ENCODE measurements around the gene PLEKHM1.
"Not testable (repeated sequence)": the region's sequence is repeated elsewhere in the genome, so short reads cannot be mapped to it uniquely, and the experiment has no call there.

PLEKHM1 gene

DNA sequence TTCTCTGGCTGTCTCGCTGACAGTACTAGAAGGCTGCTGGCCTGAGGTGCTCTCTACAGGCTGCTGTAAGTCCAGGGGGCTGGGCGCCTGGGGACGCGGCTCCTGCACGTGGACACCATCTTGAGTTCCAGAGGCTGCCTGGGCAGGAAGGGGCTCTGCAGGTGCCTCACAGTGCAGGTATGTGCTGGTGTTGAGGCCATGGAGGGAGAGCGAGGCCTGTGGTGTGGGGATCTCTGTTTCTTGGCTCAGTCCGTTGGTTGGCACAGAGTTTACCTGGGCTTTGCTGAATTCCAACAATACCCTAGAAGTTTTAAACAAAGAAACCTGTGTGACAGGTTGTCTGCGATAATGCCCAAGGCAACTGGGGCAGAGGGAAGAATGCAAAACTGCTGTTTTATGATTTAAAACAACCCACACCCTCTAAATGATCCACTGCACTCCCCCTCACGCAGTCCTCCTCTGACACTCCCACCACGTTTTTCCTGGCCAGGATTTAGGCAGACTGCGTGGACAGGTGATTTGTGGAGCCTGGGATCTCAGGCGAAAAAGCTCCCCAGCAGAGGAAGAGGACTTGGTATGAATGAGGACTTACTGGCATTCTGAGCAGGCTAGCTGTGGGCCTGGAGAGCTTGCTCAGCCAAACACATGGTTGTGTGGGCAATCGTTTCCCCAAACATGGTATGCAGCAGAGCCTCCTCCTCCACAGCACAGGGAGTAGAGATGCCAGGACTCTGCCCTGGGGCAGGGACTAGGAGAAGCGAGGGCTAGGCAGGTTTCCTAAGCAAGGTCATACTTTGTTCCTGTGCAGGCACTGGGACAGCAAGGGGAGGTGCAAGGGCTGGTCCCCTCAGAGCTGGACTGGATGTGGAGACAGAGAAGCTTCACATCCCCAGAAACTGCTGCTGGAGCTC lies 22.0 kb downstream of the PLEKHM1 start:
- not testable (repeated sequence) for H3K36me3 ChIP-seq (ENCODE audit: control insufficient read depth in 1 of 2, insufficient read depth in 2 of 2, low read length in 2 of 2); H4K8ac ChIP-seq (ENCODE audit: low read depth, low read length); H3K4me3 ChIP-seq (ENCODE audit: low read depth, low read length); H3K9me3 ChIP-seq (ENCODE audit: insufficient read depth, low read depth, low read length); H2BK120ac ChIP-seq (ENCODE audit: insufficient read depth, low read length, poor library complexity); H3K23ac ChIP-seq (ENCODE audit: low read length); H3K4ac ChIP-seq (ENCODE audit: low read depth, low read length); H3K14ac ChIP-seq (ENCODE audit: low read length); H4K12ac ChIP-seq (ENCODE audit: low read depth, low read length); H4K91ac ChIP-seq (ENCODE audit: low read depth, low read length); H2BK12ac ChIP-seq (ENCODE audit: low read length); H2AFZ ChIP-seq (ENCODE audit: insufficient read depth, low read length, poor library complexity); H3K4me2 ChIP-seq (ENCODE audit: low read length); H3K9ac ChIP-seq (ENCODE audit: low read length); H2AK5ac ChIP-seq (ENCODE audit: low read length); H2BK5ac ChIP-seq (ENCODE audit: low read depth, low read length, poor library complexity); H3K4me1 ChIP-seq (ENCODE audit: control insufficient read depth in 1 of 2, insufficient read depth in 2 of 2, low read length in 2 of 2); H3K79me1 ChIP-seq (ENCODE audit: low read length); H3K18ac ChIP-seq (ENCODE audit: low read length); H3K79me2 ChIP-seq (ENCODE audit: control insufficient read depth, insufficient read depth, low read length, poor library complexity); H3K27me3 ChIP-seq (ENCODE audit: insufficient read depth, low read length)
- WGBS (ENCODE audit: extremely low coverage, insufficient coverage, insufficient read length): no CpG with 5 or more reads among the region's 14 CpGs
- DNase-seq: peak; percentile 54 to 84
- peak overlapping the region; percentile 34 for H3K27ac ChIP-seq (ENCODE audit: low read depth, low read length)

DNA sequence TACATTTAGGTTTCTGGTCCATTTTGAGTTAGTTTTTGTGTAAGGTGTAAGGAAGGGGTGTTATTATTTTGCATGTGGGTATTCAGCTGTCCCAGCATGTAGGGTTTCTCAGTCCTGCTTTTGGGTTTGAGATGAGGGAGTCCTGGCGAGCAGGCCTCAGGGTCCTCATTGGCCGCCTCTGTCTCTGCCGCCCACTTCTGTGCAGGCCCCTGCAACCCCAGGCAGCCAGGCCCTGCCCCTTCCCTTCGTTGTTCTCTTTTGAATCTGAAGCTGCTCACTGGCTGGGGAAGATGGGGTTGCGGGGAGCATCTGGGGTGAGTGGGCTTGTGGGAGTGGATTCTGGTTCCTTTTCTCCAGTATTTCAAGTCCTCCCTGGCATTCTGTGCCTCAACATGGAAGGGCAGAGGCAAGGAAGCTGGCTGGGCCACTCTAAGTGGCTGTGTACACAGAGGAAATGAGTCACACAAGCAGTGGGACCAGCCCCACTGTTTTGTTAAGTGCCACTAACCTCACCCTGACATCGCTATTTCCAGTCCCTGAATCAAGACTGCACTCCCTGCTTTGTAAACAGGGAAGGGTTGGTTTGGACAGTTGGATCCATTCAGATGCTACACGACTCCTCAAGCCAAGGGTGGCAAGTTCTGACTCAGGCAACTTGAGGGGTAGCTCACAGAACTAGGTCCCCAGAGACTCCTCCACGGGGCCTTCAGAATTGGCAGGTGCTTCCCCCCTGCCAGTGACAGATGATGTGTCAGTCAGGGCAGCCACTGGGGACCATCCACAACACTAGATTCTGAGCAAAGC lies 28.8 kb downstream of the PLEKHM1 start:
- not testable (repeated sequence) for H3K23ac ChIP-seq (ENCODE audit: low read length); H3K9ac ChIP-seq (ENCODE audit: low read length); H3K9me3 ChIP-seq (ENCODE audit: insufficient read depth, low read depth, low read length); H3K14ac ChIP-seq (ENCODE audit: low read length); H2BK12ac ChIP-seq (ENCODE audit: low read length); H4K91ac ChIP-seq (ENCODE audit: low read depth, low read length); H3K18ac ChIP-seq (ENCODE audit: low read length); H3K27ac ChIP-seq (ENCODE audit: low read depth, low read length); H2AK5ac ChIP-seq (ENCODE audit: low read length); H3K27me3 ChIP-seq (ENCODE audit: insufficient read depth, low read length); H4K8ac ChIP-seq (ENCODE audit: low read depth, low read length); H3K4ac ChIP-seq (ENCODE audit: low read depth, low read length); H3K36me3 ChIP-seq (ENCODE audit: control insufficient read depth in 1 of 2, insufficient read depth in 2 of 2, low read length in 2 of 2); H4K12ac ChIP-seq (ENCODE audit: low read depth, low read length); H3K79me1 ChIP-seq (ENCODE audit: low read length); H2BK5ac ChIP-seq (ENCODE audit: low read depth, low read length, poor library complexity); H3K79me2 ChIP-seq (ENCODE audit: control insufficient read depth, insufficient read depth, low read length, poor library complexity); H2BK120ac ChIP-seq (ENCODE audit: insufficient read depth, low read length, poor library complexity); H3K4me2 ChIP-seq (ENCODE audit: low read length); H3K4me1 ChIP-seq (ENCODE audit: control insufficient read depth in 1 of 2, insufficient read depth in 2 of 2, low read length in 2 of 2); H3K4me3 ChIP-seq (ENCODE audit: low read depth, low read length); H2AFZ ChIP-seq (ENCODE audit: insufficient read depth, low read length, poor library complexity)
- peak in 1 of 2 donors; percentile 25 for DNase-seq
- WGBS (ENCODE audit: extremely low coverage, insufficient coverage, insufficient read length): no CpG with 5 or more reads among the region's 8 CpGs

DNA sequence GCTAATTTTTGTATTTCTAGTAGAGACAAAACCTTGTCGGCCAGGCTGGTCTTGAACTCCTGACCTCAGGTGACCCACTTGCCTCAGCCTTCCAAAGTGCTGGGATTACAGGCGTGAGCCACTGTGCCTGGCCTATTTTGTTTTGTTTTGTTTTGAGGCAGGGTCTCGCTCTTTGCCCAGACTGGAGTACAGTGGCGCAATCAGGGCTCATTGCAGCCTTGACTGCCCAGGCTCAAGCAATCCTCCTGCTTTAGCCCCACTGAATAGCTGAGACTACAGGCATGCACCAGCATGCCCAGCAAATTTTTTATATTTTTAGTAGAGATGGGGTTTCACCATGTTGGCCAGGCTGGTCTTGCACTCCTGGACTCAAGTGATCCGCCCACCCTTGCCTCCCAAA lies 30.1 kb downstream of the PLEKHM1 start:
- H4K8ac ChIP-seq (ENCODE audit: low read depth, low read length); H3K36me3 ChIP-seq (ENCODE audit: control insufficient read depth in 1 of 2, insufficient read depth in 2 of 2, low read length in 2 of 2); H3K18ac ChIP-seq (ENCODE audit: low read length); H3K27ac ChIP-seq (ENCODE audit: low read depth, low read length); H3K14ac ChIP-seq (ENCODE audit: low read length); H2AK5ac ChIP-seq (ENCODE audit: low read length); H3K9ac ChIP-seq (ENCODE audit: low read length); H2BK5ac ChIP-seq (ENCODE audit: low read depth, low read length, poor library complexity); H3K4me3 ChIP-seq (ENCODE audit: low read depth, low read length); H3K79me1 ChIP-seq (ENCODE audit: low read length); H3K27me3 ChIP-seq (ENCODE audit: insufficient read depth, low read length); H3K79me2 ChIP-seq (ENCODE audit: control insufficient read depth, insufficient read depth, low read length, poor library complexity); H3K4me2 ChIP-seq (ENCODE audit: low read length); H3K4me1 ChIP-seq (ENCODE audit: control insufficient read depth in 1 of 2, insufficient read depth in 2 of 2, low read length in 2 of 2); H4K91ac ChIP-seq (ENCODE audit: low read depth, low read length); H2BK12ac ChIP-seq (ENCODE audit: low read length); H2BK120ac ChIP-seq (ENCODE audit: insufficient read depth, low read length, poor library complexity); H3K4ac ChIP-seq (ENCODE audit: low read depth, low read length); H3K23ac ChIP-seq (ENCODE audit: low read length); H4K12ac ChIP-seq (ENCODE audit: low read depth, low read length); H2AFZ ChIP-seq (ENCODE audit: insufficient read depth, low read length, poor library complexity); H3K9me3 ChIP-seq (ENCODE audit: insufficient read depth, low read depth, low read length): not testable (repeated sequence)
- no CpG with 5 or more reads among the region's 5 CpGs for WGBS (ENCODE audit: extremely low coverage, insufficient coverage, insufficient read length)
- DNase-seq: peak; percentile 15 to 70

DNA sequence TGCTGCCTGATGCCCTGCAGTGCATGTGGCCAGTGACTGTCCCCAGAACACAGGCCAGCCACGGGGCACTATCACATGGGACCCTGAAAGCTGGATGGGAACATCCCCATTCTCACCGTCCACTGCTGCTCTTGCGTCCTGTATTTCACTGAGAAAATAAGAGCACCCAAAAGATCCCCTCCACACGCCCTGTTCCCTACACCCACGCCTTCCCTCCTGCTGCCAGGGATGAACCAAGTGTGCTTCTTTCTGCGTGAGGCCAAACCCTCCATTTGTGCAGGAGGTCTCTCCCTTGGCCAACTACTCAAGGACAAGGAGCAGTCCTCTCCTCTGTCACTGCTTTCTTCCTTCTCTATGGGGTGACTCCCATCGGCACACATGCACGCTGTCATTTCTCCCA lies 36.2 kb downstream of the PLEKHM1 start:
- H2AFZ ChIP-seq (ENCODE audit: insufficient read depth, low read length, poor library complexity); H3K4me3 ChIP-seq (ENCODE audit: low read depth, low read length); H2BK5ac ChIP-seq (ENCODE audit: low read depth, low read length, poor library complexity); H3K27ac ChIP-seq (ENCODE audit: low read depth, low read length); H3K79me1 ChIP-seq (ENCODE audit: low read length); H2BK120ac ChIP-seq (ENCODE audit: insufficient read depth, low read length, poor library complexity); H4K8ac ChIP-seq (ENCODE audit: low read depth, low read length); H3K4me2 ChIP-seq (ENCODE audit: low read length); H3K27me3 ChIP-seq (ENCODE audit: insufficient read depth, low read length); H2BK12ac ChIP-seq (ENCODE audit: low read length); H4K12ac ChIP-seq (ENCODE audit: low read depth, low read length); H3K9ac ChIP-seq (ENCODE audit: low read length); DNase-seq; H3K4ac ChIP-seq (ENCODE audit: low read depth, low read length); H3K23ac ChIP-seq (ENCODE audit: low read length); H3K4me1 ChIP-seq (ENCODE audit: control insufficient read depth in 1 of 2, insufficient read depth in 2 of 2, low read length in 2 of 2); H3K14ac ChIP-seq (ENCODE audit: low read length); H2AK5ac ChIP-seq (ENCODE audit: low read length); H3K9me3 ChIP-seq (ENCODE audit: insufficient read depth, low read depth, low read length); H3K18ac ChIP-seq (ENCODE audit: low read length); H3K79me2 ChIP-seq (ENCODE audit: control insufficient read depth, insufficient read depth, low read length, poor library complexity); H4K91ac ChIP-seq (ENCODE audit: low read depth, low read length): not testable (repeated sequence)
- peaks cover 12 to 13% of the 10 kb centered on the region in 2 experiments for H3K36me3 ChIP-seq (ENCODE audit: control insufficient read depth in 1 of 2, insufficient read depth in 2 of 2, low read length in 2 of 2)
- no CpG with 5 or more reads among the region's 8 CpGs for WGBS (ENCODE audit: extremely low coverage, insufficient coverage, insufficient read length)

Data from trophoblast cell (in vitro differentiated cells and primary cell).